Activated T-helper 1 cell treated with anti-CD3 and anti-CD28 coated beads, Interleukin-2, amount 50 U/mL, for 16 hours (primary cell): ENCODE data around the gene EFEMP1.
"Not testable (repeated sequence)": the region's sequence is repeated elsewhere in the genome, so short reads cannot be mapped to it uniquely, and the experiment has no call there.

ENCODE experiments used
- DNase-seq, 2 donors: peaks; one replicate each; pipeline ENCODE4 v3.0.0-alpha.2; 2020; ENCODE audit warnings: low read depth in 1 of 2, low spot score in 1 of 2

Gene EFEMP1

DNA sequence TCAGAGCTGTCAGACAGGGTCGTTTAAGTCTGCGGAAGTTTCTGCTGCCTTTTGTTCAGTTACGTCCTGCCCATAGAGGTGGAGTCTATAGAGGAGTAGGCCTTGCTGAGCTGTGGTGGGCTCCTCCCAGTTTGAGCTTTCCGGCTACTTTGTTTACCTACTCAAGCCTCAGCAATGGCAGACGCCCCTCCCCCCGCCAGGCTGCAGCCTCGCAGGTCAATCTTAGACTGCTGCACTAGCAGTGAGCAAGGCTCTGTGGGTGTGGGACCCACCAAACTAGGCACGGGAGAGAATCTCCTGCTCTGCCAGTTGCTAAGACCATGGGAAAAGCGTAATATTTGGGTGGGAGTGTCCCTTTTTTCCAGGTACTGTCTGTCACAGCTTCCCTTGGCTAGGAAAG lies 86.5 kb downstream of the EFEMP1 start:
- DNase-seq = no peak

DNA sequence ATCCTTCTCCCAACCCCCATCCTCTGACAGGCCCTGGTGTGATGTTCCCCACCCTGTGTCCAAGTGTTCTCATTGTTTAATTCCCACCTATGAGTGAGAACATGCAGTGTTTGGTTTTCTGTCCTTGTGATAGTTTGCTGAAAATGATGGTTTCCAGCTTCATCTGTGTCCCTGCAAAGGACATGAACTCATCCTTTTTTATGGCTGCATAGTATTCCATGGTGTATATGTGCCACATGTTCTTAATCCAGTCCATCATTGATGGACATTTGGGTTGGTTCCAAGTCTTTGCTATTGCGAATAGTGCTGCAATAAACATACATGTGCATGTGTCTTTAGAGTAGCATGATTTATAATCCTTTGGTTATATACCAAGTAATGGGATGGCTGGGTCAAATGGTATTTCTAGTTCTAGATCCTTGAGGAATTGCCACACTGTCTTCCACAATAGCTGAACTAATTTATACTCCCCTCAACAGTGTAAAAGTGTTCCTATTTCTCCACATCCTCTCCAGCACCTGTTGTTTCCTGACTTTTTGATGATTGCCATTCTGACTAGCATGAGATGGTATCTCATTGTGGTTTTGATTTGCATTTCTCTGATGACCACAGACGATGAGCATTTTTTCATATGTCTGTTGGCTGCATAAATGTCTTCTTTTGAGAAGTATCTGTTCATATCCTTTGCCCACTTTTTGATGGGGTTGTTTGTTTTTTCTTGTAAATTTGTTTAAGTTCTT lies 91.7 kb downstream of the EFEMP1 start:
- not testable (repeated sequence) for DNase-seq

DNA sequence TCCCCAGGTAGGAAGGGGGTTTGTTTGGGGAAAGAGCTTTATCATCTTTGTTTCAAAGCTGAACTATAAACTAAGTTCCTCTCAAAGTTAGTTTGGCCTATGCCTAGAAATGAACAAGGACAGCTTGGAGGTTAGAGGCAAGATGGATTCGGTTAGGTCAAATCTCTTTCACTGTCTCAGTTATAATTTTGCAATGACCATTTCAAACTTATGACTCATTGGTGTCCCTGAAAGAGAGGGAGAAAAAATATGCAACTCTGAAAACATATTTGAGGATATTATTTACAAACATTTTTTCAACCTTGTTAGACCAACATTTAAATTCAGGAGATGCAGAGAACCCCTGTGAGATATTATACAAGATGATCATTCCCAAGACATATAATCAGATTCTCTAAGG lies 95.7 kb downstream of the EFEMP1 start:
- DNase-seq = no peak

DNA sequence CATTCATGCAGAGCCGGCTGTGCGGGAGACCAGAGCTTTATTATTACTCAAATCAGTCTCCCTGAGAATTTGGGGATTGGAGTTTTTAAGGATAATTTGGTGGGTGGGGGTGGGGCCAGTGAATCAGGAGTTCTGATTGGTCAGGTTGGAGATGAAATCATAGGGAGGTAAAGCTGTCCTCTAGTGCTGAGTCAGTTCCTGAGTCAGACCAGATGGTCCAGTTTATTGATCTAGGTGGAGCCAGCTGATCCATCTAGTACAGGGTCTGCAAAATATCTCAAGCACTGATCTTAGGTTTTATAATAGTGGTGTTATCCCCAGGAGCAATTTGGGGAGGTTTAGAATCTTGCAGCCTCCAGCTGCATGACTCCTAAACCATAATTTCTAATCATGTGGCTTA lies 96.2 kb downstream of the EFEMP1 start:
- DNase-seq = not testable (repeated sequence)

DNA sequence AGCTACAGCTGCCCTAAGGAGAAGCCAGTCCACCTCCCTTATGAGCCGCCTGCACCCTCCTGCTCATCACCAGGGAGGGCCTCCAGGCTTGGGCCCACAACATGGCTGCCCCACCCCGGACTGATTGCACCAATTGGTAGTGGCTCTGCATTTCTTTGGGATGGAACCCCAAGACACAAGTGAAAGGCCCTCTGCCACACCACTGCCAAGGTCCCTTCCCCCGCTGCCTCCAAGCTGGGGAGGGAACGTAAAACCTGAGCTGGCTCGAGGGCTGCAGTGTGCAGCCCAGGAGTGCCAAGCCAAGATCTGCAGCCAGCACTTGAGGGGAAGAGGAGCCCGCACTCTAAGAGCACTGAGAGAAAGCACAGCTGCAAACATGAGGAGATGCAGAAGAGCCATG lies 97.3 kb downstream of the EFEMP1 start:
- no peak for DNase-seq

DNA sequence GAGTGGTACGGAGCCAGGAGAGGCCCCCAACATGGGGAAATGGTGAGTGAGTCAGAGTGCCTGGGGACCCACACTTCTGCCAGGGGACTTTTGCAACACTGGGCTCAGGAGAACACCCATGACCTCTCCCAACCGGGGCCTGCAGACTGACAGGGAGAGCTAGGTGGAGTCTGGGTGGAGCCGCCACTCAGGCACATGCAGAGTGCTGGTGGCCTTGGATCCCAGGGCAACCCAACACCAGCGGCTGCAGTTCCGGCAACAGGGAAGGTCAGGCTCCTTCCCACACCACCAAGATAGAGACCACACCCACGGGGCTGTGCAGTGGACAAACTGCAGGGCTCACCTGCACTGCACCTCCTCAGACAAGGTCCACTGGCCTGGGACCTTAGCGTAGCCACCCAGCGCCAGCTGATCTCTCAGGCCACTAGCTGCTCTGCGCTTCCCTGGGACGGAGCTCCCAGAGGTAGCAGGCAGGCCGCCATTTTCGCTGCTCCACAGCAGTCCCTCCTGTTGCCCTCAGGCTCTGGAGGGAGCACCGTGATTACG lies 99.0 kb downstream of the EFEMP1 start:
- DNase-seq = no peak
